ENCODE data around the gene NOL3. TPM values are rescaled to one million over a fixed set of nuclear protein-coding genes. Genes with fewer than 3 reads are reported as not detected.

Gene NOL3
- total and polyA plus RNA-seq, 2 of the 4 experiments (the other 2 are of a cell fraction) = 6.1 to 17.2 TPM

- H3K9me1 ChIP-seq (ENCODE audit: insufficient read depth, low read length) = no peaks in the 10 kb centered on the region
- dilution Hi-C loops (cut with HindIII; ENCODE audit: low sequenced_read_pairs, unreplicated experiment) = no loop called here
- H3K4me3 ChIP-seq (ENCODE audit: insufficient read depth, low read depth, low read length) = no peak overlapping the region
- no peaks in the 10 kb centered on the region for H3K4me1 ChIP-seq (ENCODE audit: control insufficient read depth, insufficient read depth, low read length)
- intact Hi-C loops (cut with micrococcal nuclease) = no loop called here
- H3K23ac ChIP-seq (ENCODE audit: low read depth, low read length) = no peak overlapping the region
- ATAC-seq (ENCODE audit: low read depth) (no peak), DNase-seq (no peak)
- H3K9me3 ChIP-seq (ENCODE audit: control insufficient read depth, insufficient read depth, low read length) = no peaks in the 10 kb centered on the region
- no peak overlapping the region for H3K4me2 ChIP-seq (ENCODE audit: low read depth, low read length)
- no TSS peak for BruUV-seq (replicated peaks)
- no peak overlapping the region for H3K56ac ChIP-seq (ENCODE audit: extremely low read depth, insufficient read depth, low read length)
- no peak overlapping the region for H2BK20ac ChIP-seq (ENCODE audit: low read depth, low read length)
- in situ Hi-C loops (cut with MboI; ENCODE audit: low sequenced_read_pairs) = no loop called here
- H2AK5ac ChIP-seq (ENCODE audit: low read depth, low read length) = no peak overlapping the region
- no peak overlapping the region for H4K8ac ChIP-seq (ENCODE audit: low read depth in 2 of 2, low read length in 2 of 2)
- no peak overlapping the region for H3K9ac ChIP-seq (ENCODE audit: low read depth, low read length)
- H2BK5ac ChIP-seq (ENCODE audit: low read depth, low read length, poor library complexity, severe bottlenecking) = no peak overlapping the region
- peaks cover 47% of the 10 kb centered on the region for H3K36me3 ChIP-seq (ENCODE audit: control insufficient read depth, insufficient read depth, low read length)
- no peak overlapping the region for H2BK120ac ChIP-seq (ENCODE audit: low read depth, low read length)
- no peaks in the 10 kb centered on the region for H3K27me3 ChIP-seq (ENCODE audit: control insufficient read depth, insufficient read depth, low read length)
- no peak overlapping the region for H3K18ac ChIP-seq (ENCODE audit: low read depth, low read length)
- no peak overlapping the region for H4K91ac ChIP-seq (ENCODE audit: insufficient read depth, low read depth, low read length)
- ChIA-PET CTCF (interaction anchor here (0.6 kb wide), 1 partner anchor 792 kb away, joined by 3 read pairs; no protein-coding TSS in a partner anchor), POLR2A (ENCODE audit: unreplicated experiment) (interaction anchor here (0.5 kb wide), 1 partner anchor 218 kb away, joined by 8 read pairs; no protein-coding TSS in a partner anchor)
- H2BK15ac ChIP-seq (ENCODE audit: low read depth, low read length) = no peak overlapping the region
- H3K14ac ChIP-seq (replicated peaks; ENCODE audit: low read depth, low read length) = no peak overlapping the region
- H2AK9ac ChIP-seq (replicated peaks; ENCODE audit: low read depth, low read length, poor library complexity) = no peak overlapping the region
- no peak overlapping the region for H2AFZ ChIP-seq (replicated peaks; ENCODE audit: low read length, poor library complexity)
- H4K5ac ChIP-seq (ENCODE audit: low read depth, low read length) = no peak overlapping the region
- peaks cover 0 to 5% of the 10 kb centered on the region in 2 experiments; a peak in 1 of 4 replicates for H3K79me1 ChIP-seq (ENCODE audit: low read depth in 1 of 2, low read length in 2 of 2)
- WGBS, 2 experiments (ENCODE audit: extremely low coverage in 2 of 2, insufficient read length in 1 of 2) = 92% methylated on average over 11 of the region's 40 CpGs; no CpG with 5 or more reads in 1 of the 2 experiments
- H4K20me1 ChIP-seq (ENCODE audit: insufficient read depth, low read length) = 0 out of 2 replicates have a peak, but pooled peaks cover 9% of the 10 kb centered on the region
- TF ChIP-seq FOS (IDR thresholded peaks at IDR 0.05; ENCODE audit: low read depth, low read length) (no peak), BHLHE40 (IDR thresholded peaks at IDR 0.05; ENCODE audit: low read depth, low read length) (no peak), NFE2L2 (IDR thresholded peaks at IDR 0.05; ENCODE audit: low read depth, low read length) (no peak), RCOR1 (IDR thresholded peaks at IDR 0.05; ENCODE audit: insufficient replicate concordance, low read length) (no peak), SMC3 (IDR thresholded peaks at IDR 0.05; ENCODE audit: low read depth, low read length) (no peak), MAFK (IDR thresholded peaks at IDR 0.05; ENCODE audit: low read depth, low read length) (no peak), RAD21 (IDR thresholded peaks at IDR 0.05; ENCODE audit: low read length) (no peak), CHD1 (IDR thresholded peaks at IDR 0.05; ENCODE audit: low read depth, low read length) (no peak), CTCF (conservative IDR thresholded peaks at IDR 0.05; ENCODE audit: low read depth, low read length) (no peak), MXI1 (IDR thresholded peaks at IDR 0.05; ENCODE audit: borderline replicate concordance, low read depth, low read length) (no peak)
- no peak overlapping the region for H3K4ac ChIP-seq (ENCODE audit: low read depth, low read length)
- H3K27ac ChIP-seq (ENCODE audit: insufficient read depth, low read length) = no peak overlapping the region
Measured at GRCh38 chr16:67201411-67202345, 31.3 kb downstream of the NOL3 start.
